Sigmoid colon (tissue), 4 donors: ENCODE measurements around the gene SNAI3.

Source experiments
- CTCF ChIP-seq, 4 experiments: fragments of 450-650 bp in 3 of 4; fragments of 200-600 bp in 1 of 4; IDR thresholded peaks; one replicate each; pipeline ENCODE4 v1.5.1; 2016 to 2019; ENCODE audit warnings: antibody characterized with exemption in 4 of 4, mild to moderate bottlenecking in 3 of 4, moderate library complexity in 2 of 4
- EP300 ChIP-seq, 4 donors: sonication (generic); formaldehyde crosslinking; IDR thresholded peaks; one replicate each; pipeline ENCODE4 v1.6.1; 2017; ENCODE audit warnings: antibody characterized with exemption in 4 of 4
- POLR2A ChIP-seq, 2 donors: fragments of 450-650 bp; IDR thresholded peaks; one replicate each; pipeline ENCODE4 v1.6.1; 2016; ENCODE audit warnings: antibody characterized with exemption in 2 of 2, mild to moderate bottlenecking in 2 of 2, moderate library complexity in 2 of 2
- POLR2AphosphoS5 ChIP-seq, 4 donors: sonication (generic); formaldehyde crosslinking; IDR thresholded peaks; one replicate each; pipeline ENCODE4 v1.6.1; 2017; ENCODE audit warnings: antibody characterized with exemption in 4 of 4

- TF ChIP-seq CTCF (IDR thresholded peaks at IDR 0.05) (no peak), POLR2A (IDR thresholded peaks at IDR 0.05) (no peak), EP300 (IDR thresholded peaks at IDR 0.05) (no peak), POLR2AphosphoS5 (IDR thresholded peaks at IDR 0.05) (no peak)
These were observed 31.9 kb upstream of the SNAI3 start for GRCh38 chr16:88718178-88718577.
